MCF 10A (cell line): ENCODE results near the gene FGF21. TPM values are rescaled to one million over a fixed set of nuclear protein-coding genes. Genes with fewer than 3 reads are reported as not detected.

Experiments
- BruUV-seq: library from RNA; stranded (reverse); fragments of 400-500 nt; replicated peaks from 2 replicates; lab custom pipeline; 2021; lab: Mats Ljungman, UMichigan
- CTCF ChIA-PET: fragments of 300-600 bp; sonication (Branson Sonifier 250); formaldehyde crosslinking; extraction: SDS; loops from one replicate; lab custom pipeline; 2021; ENCODE audit warnings: antibody characterized with exemption, inconsistent platforms; lab: Yijun Ruan, JAX
- POLR2A ChIA-PET: fragments of 300-600, 350-650 bp; sonication (Branson Sonifier 250); formaldehyde crosslinking; extraction: SDS; loops from one replicate; lab custom pipeline; 2020; ENCODE audit warnings: antibody characterized with exemption, inconsistent platforms; lab: Yijun Ruan, JAX
- DNase-seq: peaks from one replicate; pipeline ENCODE4 v3.0.0-alpha.2; 2018; ENCODE audit not compliant: unreplicated experiment
- H3K27ac Mint-ChIP-seq: one replicate; pipeline ENCODE4 v1.8.0; 2022; ENCODE audit warnings: mild to moderate bottlenecking, low read depth, mixed read lengths; ENCODE audit not compliant: unreplicated experiment
- H3K27me3 Mint-ChIP-seq: one replicate; pipeline ENCODE4 v1.8.0; 2022; ENCODE audit warnings: mixed read lengths; ENCODE audit not compliant: insufficient read depth, unreplicated experiment
- H3K36me3 Mint-ChIP-seq: one replicate; pipeline ENCODE4 v1.8.0; 2022; ENCODE audit warnings: mild to moderate bottlenecking, moderate library complexity, mixed read lengths; ENCODE audit not compliant: insufficient read depth, unreplicated experiment
- H3K4me1 Mint-ChIP-seq: one replicate; pipeline ENCODE4 v1.8.0; 2022; ENCODE audit warnings: mixed read lengths; ENCODE audit not compliant: insufficient read depth, unreplicated experiment
- H3K4me3 Mint-ChIP-seq: one replicate; pipeline ENCODE4 v1.8.0; 2022; ENCODE audit warnings: mild to moderate bottlenecking, moderate library complexity, mixed read lengths; ENCODE audit not compliant: unreplicated experiment
- H3K9me3 Mint-ChIP-seq: one replicate; pipeline ENCODE4 v1.8.0; 2022; ENCODE audit warnings: mixed read lengths; ENCODE audit not compliant: unreplicated experiment
- intact Hi-C: fragments of 100-400 bp; cut with micrococcal nuclease; formaldehyde crosslinking; loops from 2 replicates; pipeline ENCODE4 v1.14.1; 2022
- total RNA-seq: library from RNA; stranded (reverse); gene quantifications from 2 replicates; pipeline ENCODE4 v1.2.3, GENCODE V29; 2022
- TF ChIP-seq, protein P1 (sequence below): fragments of 200-600 bp; IDR thresholded peaks from one replicate; pipeline ENCODE4 v1.8.0; 2022; ENCODE audit warnings: antibody characterized with exemption, mild to moderate bottlenecking; ENCODE audit not compliant: unreplicated experiment

FGF21 gene
- total RNA-seq, 1 experiment from 2014 or later: 0.93 TPM

DNA sequence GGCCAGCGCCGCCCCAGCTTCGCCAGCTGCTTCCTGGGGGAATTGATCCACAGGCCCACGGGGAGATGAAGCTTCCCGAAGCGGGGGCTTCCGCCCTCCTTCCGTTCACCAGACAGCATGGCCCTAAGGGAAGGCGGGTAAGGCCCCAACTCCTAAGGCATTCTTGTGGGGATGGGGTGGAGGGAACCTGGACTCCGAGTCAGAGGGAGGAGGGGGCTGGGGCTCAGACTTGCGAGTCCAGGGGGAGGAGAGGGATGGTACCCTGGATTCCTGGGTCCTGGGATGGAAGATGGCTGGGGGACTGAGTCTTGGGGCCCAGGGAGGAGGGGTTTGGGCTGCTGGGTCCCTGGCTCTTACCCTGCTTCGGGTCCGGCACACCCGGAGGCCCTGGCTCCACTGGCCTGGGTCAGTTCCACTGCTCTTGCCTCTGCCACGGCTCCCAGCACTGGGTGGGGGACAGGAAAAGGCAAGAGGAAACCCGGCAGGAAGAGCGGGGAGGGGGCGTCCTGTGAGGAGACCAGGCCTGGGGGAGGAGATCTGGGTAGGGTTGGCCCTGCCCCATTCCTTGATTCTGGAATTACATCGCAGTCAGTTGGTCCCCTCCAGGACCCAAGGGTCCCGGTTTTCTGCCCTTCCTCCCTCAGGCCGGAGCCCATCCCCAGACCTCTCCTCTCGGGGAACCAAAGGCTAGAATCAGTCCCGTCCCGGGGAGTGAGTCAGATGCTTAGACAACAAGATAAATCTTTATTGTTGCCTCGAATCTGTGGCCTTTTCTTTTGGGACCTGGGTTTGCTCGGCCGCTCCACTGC lies 15.0 kb upstream of the FGF21 start, which contains the start of gene RASIP1:
TSS of gene RASIP1 (minus strand) at position 447 of the 809 bp plus-strand sequence. CDS start at position 119, 328 bp downstream.
- ChIA-PET CTCF (interaction anchor here (0.6 to 1.6 kb wide), 5 partner anchors 11 to 344 kb away, joined by 3 to 9 read pairs (median 4); no protein-coding TSS in a partner anchor), POLR2A (interaction anchor here (0.8 to 2.2 kb wide), 2 partner anchors 11 to 40 kb away, joined by 3 to 10 read pairs; no protein-coding TSS in a partner anchor)
- peak within 1 kb of the TSS; percentile 33 for H3K4me3 Mint-ChIP-seq
- intact Hi-C loops: no loop called here
- TF ChIP-seq, protein P1, sequence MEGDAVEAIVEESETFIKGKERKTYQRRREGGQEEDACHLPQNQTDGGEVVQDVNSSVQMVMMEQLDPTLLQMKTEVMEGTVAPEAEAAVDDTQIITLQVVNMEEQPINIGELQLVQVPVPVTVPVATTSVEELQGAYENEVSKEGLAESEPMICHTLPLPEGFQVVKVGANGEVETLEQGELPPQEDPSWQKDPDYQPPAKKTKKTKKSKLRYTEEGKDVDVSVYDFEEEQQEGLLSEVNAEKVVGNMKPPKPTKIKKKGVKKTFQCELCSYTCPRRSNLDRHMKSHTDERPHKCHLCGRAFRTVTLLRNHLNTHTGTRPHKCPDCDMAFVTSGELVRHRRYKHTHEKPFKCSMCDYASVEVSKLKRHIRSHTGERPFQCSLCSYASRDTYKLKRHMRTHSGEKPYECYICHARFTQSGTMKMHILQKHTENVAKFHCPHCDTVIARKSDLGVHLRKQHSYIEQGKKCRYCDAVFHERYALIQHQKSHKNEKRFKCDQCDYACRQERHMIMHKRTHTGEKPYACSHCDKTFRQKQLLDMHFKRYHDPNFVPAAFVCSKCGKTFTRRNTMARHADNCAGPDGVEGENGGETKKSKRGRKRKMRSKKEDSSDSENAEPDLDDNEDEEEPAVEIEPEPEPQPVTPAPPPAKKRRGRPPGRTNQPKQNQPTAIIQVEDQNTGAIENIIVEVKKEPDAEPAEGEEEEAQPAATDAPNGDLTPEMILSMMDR: no peak
- no peaks in the 10 kb centered on the region for H3K27me3 Mint-ChIP-seq
- no peaks in the 10 kb centered on the region for H3K9me3 Mint-ChIP-seq
- no peak for DNase-seq
- BruUV-seq: no TSS peak
- no peaks in the 10 kb centered on the region for H3K36me3 Mint-ChIP-seq
- peaks cover 4% of the 10 kb centered on the region for H3K4me1 Mint-ChIP-seq
- H3K27ac Mint-ChIP-seq: no peak within 1 kb of the TSS

DNA sequence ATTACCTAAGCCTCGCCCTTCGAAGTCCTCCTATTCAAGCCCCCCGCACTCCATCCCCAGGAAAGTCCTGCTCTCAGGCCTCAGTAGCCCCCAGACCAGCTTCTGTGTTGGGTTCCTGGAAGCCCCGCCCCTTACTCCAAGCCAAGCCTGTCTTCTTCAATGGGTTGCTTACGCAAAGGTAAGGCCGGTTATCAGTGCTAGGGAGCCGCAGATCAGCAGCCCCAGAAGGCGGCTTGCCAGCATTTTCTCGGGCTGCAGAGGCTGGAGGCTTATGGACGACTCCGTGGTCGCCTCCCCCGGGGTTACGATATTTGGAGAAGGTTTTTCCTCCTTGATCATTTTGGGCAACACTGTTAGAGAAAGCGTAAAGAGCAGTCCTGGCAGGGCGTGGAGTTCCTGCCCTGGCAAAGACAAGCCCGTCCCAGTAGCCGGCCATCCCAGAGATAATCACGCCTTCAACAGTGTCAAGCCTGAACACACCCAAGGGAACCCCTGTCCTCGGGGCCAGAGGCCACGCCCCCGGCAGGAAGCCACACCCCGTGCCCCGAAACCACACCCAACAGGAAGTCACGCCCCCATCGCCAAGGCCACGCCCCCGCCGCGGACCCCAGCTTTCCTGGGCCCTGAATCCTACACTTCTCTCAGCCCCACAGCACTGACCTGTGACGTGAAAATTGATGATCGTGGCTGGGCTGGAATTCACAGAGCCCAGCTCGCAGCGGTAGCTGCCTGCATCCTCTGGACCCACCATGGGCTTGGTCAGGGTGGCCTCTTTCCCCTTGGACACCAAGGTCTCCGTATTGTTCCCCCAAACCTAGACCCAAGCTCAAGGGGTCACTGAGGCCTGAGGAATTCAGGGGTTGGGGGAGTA lies 14.0 kb upstream of the FGF21 start:
- Mint-ChIP-seq H3K4me3 (no peak overlapping the region), H3K9me3 (no peaks in the 10 kb centered on the region), H3K4me1 (peaks cover 4% of the 10 kb centered on the region), H3K27ac (no peak overlapping the region), H3K27me3 (no peaks in the 10 kb centered on the region), H3K36me3 (no peaks in the 10 kb centered on the region)
- peak; percentile 51 for DNase-seq
- TF ChIP-seq, protein P1: no peak
- intact Hi-C loops: no loop called here
- ChIA-PET CTCF (no interaction called here), POLR2A (no interaction called here)
- no TSS peak for BruUV-seq

DNA sequence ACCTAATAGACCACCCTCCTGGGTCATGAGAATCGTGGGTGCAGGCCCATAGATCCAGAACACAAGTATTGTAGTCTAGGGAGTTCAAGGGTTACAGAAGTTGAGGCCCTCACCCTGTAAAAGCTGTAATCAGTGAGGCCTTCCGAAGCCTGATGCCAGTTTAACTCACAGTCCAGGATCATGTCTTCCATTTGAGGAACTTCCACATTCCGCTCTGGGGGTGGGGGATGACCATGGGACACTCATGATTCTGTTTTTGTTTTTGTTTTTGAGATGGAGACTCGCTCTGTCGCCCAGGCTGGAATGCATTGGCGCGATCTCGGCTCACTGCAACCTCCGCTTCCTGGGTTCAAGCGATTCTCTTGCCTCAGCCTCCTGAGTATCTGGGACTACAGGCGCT lies 13.2 kb upstream of the FGF21 start:
- Mint-ChIP-seq H3K4me3 (no peak overlapping the region), H3K9me3 (no peaks in the 10 kb centered on the region), H3K36me3 (no peaks in the 10 kb centered on the region), H3K27me3 (no peaks in the 10 kb centered on the region), H3K4me1 (peaks cover 4% of the 10 kb centered on the region), H3K27ac (no peak overlapping the region)
- BruUV-seq: no TSS peak
- TF ChIP-seq, protein P1: no peak
- ChIA-PET POLR2A (no interaction called here), CTCF (no interaction called here)
- no peak for DNase-seq
- intact Hi-C loops: no loop called here
